DMS53 treated with DMSO at 0.1 percent for 48 hours (cell line): ENCODE measurements around the gene CTDP1.

Source experiments
- DNase-seq: peaks from one replicate; lab custom pipeline; 2025; ENCODE audit not compliant: unreplicated experiment; lab: John Stamatoyannopoulos, UW

Gene CTDP1

DNA sequence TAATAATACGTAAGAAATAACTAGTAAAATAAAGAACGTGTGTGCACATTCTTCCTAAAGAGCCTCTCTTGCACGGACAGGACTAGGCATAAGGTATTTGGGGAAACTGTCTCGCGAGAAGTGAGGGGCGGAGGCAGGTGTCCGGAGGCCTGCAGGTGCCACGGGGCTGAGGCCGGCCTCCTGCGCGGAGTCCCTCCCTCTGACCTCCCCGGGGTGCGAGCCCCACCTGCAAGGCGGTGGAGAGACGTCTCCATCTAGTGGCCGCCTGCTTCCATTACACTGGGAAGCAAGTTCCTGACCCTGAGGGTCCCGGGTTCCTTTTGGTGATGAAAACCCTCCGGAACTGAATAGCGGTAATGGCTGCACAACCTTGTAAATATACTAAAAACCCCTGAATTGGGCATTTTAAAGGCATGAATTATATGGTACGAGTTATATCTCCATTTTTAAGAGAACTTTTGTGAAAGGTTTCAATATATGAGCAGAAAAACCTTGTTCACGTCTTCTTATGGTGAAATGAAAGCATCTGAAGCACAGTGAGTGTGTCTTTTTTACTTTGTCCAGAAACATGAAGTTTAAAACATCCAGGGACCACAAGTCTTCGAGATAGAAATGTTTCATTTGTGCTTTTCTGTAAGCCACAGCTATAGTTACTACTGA lies 35.5 kb upstream of the CTDP1 start:
- peak; percentile 42 for DNase-seq

DNA sequence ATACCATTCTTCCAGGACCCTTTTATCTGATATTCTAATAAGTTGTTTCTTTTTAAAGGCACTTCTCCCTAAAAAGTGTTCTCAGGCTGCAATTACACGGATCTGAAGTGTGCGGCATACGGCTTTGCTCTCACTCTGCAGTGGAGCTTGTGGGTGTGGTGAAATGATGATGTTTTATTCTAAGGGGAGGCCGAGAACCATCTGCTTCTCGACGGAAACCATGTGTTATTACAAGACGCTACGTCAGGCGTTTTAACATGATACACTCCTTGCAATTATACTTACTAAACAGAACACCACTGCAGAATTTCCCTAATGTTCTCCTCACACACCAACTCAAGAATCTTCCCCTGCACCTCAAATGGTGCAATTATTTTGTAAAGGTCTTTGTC lies 34.9 kb upstream of the CTDP1 start:
- no peak for DNase-seq

- no peak for DNase-seq
These were observed 34.2 kb upstream of the CTDP1 start for GRCh38 chr18:79645291-79645983.

DNA sequence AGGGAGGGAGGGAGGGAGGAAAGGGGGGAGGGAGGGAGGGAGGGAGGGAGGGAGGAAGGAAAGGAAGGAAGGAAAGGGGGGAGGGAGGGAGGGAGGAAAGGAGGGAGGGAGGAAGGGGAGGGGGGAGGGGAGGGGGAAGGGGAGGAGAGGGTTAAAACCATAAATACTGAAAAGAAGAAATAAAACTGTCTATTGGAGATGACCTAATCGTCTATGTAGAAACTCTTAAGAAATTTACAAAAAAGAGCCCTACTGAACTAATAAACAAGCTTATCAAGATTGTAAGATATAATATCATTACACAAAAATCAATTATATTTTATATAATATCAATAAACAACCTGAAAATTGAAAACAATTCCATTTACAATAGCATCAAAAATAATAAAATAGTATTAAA lies 32.3 kb upstream of the CTDP1 start:
- no peak for DNase-seq

GRCh38 chr18:79650959-79651358 lies 28.6 kb upstream of the CTDP1 start:
- no peak for DNase-seq

GRCh38 chr18:79657342-79657996 lies 22.1 kb upstream of the CTDP1 start:
- DNase-seq, result no peak

DNA sequence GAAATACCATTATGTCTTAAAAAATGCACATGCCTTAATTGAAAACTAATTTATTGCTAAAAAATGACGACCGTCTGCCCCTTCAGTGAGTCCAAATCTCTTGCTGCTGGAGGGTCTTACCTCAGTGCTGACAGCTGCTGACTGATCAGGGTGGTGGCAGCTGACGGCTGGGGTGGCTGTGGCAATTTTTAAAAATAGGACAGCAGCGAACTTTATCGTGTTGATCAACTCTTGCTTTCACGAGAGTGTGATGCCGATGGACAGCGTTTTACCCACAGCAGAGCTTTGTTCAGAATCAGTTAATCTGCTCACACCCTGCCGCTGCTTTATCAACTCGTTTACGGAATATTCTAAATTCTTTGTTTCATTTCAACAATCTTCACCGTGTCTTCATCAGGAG lies 21.2 kb upstream of the CTDP1 start:
- DNase-seq, result no peak

DNA sequence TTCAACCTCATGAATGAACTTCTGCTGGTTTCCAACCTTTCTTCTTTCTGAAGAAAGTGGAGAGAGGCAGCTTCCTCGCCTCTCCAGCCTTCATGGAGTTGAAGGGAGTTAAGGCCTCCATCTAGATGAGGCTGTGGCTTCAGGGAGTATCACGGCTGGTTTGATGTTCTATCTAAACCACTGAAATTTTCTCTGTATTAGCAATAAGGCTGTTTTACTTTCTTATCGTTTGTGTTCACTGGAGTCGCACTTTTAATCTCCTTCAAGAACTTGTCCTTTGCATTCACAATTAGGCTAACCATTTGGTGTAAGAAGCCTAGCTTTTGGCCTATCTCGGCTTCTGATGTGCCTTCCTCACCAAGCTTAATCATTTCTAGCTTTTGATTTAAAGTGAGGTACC lies 19.9 kb upstream of the CTDP1 start:
- no peak for DNase-seq

GRCh38 chr18:79662034-79662433 lies 17.6 kb upstream of the CTDP1 start:
- no peak for DNase-seq

- no peak for DNase-seq
These were observed 17.2 kb upstream of the CTDP1 start for GRCh38 chr18:79662439-79662838.

DNA sequence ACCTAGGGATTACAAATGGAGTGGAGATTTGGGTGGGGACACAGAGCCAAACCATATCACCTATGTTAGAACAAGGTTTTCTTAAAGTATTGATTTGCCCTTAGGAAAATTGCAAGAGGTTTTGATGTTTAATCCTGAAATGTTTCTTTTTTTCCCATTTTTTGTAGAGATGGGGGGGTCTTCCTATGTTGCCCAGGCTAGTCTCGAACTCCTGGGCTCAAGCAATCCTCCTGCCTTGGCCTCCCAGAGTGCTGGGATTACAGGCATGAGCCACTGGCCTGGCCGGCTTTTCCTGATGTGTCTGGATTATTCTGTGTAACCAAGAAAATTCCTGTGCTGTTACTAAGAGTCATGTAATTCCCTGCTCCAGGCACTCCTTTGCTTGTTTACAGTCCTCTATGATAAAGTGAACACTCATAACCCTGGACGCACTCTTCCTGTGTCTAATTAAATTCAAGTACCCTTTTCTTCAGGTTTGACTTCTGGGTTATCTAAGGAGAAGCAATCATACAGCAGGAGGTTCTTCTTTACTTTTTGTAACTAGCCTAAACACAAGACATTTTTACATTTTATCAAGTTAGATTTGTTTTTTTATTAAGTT lies 15.0 kb upstream of the CTDP1 start:
- no peak for DNase-seq

- no peak for DNase-seq
These were observed 11.4 kb upstream of the CTDP1 start for GRCh38 chr18:79668203-79668602.

GRCh38 chr18:79672490-79673276 lies 6.9 kb upstream of the CTDP1 start:
- DNase-seq, result no peak

DNA sequence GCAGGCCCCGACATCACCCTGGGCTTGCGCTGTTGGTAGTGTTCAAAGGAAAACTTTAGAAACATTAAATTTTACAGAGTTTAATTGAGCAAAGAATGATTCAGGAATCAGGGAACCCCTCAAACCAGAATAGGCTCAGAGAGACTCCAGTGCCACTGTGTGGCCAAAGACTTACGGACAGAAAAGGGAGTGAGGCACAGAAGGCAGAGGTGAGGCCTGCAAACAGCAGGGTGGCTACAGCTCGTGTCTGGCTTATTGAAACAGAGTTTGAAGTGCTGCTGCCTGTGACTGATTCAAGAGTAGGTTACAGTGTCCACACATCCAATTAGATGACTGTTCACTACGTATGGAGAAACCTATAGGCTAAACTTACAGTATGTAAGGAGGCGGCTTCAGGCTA lies 2.4 kb upstream of the CTDP1 start:
- DNase-seq, result no peak

GRCh38 chr18:79677840-79678239 lies 1.8 kb upstream of the CTDP1 start:
- no peak for DNase-seq

- peak; percentile 100 for DNase-seq
These were observed 695 bp upstream of the CTDP1 start for GRCh38 chr18:79678665-79679551.

GRCh38 chr18:79680100-79680879 lies 687 bp downstream of the CTDP1 start:
- DNase-seq, result peak; percentile 61

GRCh38 chr18:79680891-79681339 lies 1.3 kb downstream of the CTDP1 start:
- DNase-seq, result no peak
